ENCODE measurements around the gene ARHGAP33. TPM values are rescaled to one million over a fixed set of nuclear protein-coding genes. Genes with fewer than 3 reads are reported as not detected.
A peak's percentile ranks its signal among the peaks of the same experiment; 100 is the strongest.

The ARHGAP33 gene
- polyA plus RNA-seq, 1 experiment, result 1.2 TPM

DNA sequence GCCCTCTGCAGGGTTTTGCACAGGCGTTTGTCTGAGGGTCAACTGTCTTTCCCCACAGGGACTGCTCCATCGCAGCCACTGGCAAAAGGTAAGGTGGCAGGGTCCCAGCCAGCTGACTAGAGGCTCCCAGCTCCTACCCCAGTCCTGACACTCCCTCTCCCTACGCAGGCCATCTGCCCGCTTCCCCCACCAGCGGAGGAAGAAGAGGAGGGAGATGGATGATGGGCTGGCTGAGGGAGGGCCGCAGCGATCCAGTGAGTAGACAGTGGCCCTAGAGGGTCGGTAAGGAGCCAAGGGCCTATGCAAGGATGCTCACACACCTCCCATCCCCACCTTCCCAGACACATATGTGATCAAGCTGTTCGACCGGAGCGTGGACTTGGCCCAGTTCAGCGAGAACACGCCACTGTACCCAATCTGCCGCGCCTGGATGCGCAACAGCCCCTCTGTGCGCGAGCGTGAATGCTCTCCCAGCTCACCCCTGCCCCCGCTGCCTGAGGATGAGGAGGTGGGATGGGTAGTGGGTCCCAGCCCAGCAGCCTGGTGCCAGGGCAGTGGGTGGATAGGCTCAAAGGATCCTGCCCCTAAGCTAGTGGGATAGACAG is 22.5 kb upstream of the ARHGAP33 start:
- DNase-seq (ENCODE audit: low read depth, low spot score), result no peak
- no peak for TF ChIP-seq CTCF (IDR thresholded peaks at IDR 0.05; ENCODE audit: low read depth, low read length)
- POLR2A ChIA-PET, result interaction anchor here (0.6 kb wide), 1 partner anchor 12 kb away, joined by 3 read pairs; no protein-coding TSS in a partner anchor
- no peaks in the 10 kb centered on the region for H3K9me3 ChIP-seq (ENCODE audit: control insufficient read depth, insufficient read depth, low read length)
- CTCF ChIA-PET, result interaction anchor here (1.2 kb wide), 1 partner anchor 67 kb away, joined by 5 read pairs; no protein-coding TSS in a partner anchor
- no peak overlapping the region for H3K27ac ChIP-seq (ENCODE audit: low read depth, low read length)
- H3K4me3 ChIP-seq (ENCODE audit: low read depth, low read length), result no peak overlapping the region
- H3K27me3 ChIP-seq (ENCODE audit: control insufficient read depth, insufficient read depth, low read length), result no peaks in the 10 kb centered on the region

GRCh38 chr19:35753634-35754369 is 21.6 kb upstream of the ARHGAP33 start:
- CTCF ChIA-PET, result interaction anchor here (0.6 kb wide), 1 partner anchor 8 kb away, joined by 7 read pairs; the partner anchor contains the start of genes PSENEN and U2AF1L4
- Histone ChIP-seq H3K27ac (ENCODE audit: low read depth, low read length) (no peak overlapping the region), H3K27me3 (ENCODE audit: control insufficient read depth, insufficient read depth, low read length) (no peaks in the 10 kb centered on the region), H3K9me3 (ENCODE audit: control insufficient read depth, insufficient read depth, low read length) (no peaks in the 10 kb centered on the region), H3K4me3 (ENCODE audit: low read depth, low read length) (no peak overlapping the region)
- DNase-seq (ENCODE audit: low read depth, low spot score), result no peak
- POLR2A ChIA-PET, result no interaction called here
- TF ChIP-seq CTCF (IDR thresholded peaks at IDR 0.05; ENCODE audit: low read depth, low read length), result no peak

DNA sequence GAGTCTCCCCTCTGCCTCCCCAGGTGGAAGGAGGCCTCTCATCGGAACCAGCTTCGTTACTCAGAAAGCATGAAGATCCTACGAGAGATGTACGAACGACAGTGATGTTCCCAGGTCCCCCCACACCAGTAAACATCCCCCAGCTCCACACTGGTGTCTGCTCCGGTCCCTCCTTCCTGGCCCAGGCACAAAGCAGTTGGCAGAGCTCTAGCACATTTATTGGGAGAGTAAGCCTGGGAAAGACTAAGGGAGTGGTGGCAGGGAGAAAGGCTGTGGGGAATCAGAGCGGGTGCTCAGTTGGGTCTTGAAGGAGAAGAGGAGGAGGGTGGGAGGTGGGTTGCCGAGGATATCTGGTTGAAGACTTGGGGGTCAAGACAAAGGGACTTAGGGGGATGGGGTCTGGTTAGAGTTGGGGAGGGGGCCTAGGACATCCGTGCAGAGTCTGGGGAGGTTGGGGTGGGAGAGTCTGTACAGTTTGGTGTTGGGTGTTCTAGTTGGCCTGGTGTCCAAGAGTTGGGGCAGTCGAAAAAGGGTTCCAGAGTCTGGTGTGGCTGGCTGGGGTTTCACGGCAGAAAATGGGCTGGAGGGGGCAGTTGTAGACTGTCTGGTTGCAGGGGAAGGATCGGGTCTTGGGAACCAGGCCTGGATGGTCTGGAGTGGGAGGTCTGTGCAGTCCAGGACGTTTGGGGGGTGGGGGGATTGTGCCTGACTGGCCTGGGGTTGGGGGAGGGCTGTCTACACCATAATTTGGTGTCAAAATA is 20.8 kb upstream of the ARHGAP33 start:
- H3K4me3 ChIP-seq (ENCODE audit: low read depth, low read length), result no peak overlapping the region
- POLR2A ChIA-PET, result no interaction called here
- no peak for TF ChIP-seq CTCF (IDR thresholded peaks at IDR 0.05; ENCODE audit: low read depth, low read length)
- CTCF ChIA-PET, result interaction anchor here (0.6 kb wide), 1 partner anchor 9 kb away, joined by 7 read pairs; the partner anchor contains the start of genes PSENEN and U2AF1L4
- no peaks in the 10 kb centered on the region for H3K27me3 ChIP-seq (ENCODE audit: control insufficient read depth, insufficient read depth, low read length)
- no peaks in the 10 kb centered on the region for H3K9me3 ChIP-seq (ENCODE audit: control insufficient read depth, insufficient read depth, low read length)
- DNase-seq (ENCODE audit: low read depth, low spot score), result no peak
- H3K27ac ChIP-seq (ENCODE audit: low read depth, low read length), result no peak overlapping the region

- no peak for TF ChIP-seq CTCF (IDR thresholded peaks at IDR 0.05; ENCODE audit: low read depth, low read length)
- Histone ChIP-seq H3K27me3 (ENCODE audit: control insufficient read depth, insufficient read depth, low read length) (no peaks in the 10 kb centered on the region), H3K4me3 (ENCODE audit: low read depth, low read length) (peak overlapping the region; percentile 66; the same call in 1 of the 2 replicates), H3K9me3 (ENCODE audit: control insufficient read depth, insufficient read depth, low read length) (no peaks in the 10 kb centered on the region), H3K27ac (ENCODE audit: low read depth, low read length) (peak overlapping the region; percentile 11)
- CTCF ChIA-PET, result no interaction called here
- DNase-seq (ENCODE audit: low read depth, low spot score), result no peak
- POLR2A ChIA-PET, result no interaction called here
Measured at GRCh38 chr19:35755131-35755549, 20.2 kb upstream of the ARHGAP33 start.
